H4 (cell line): ENCODE results near the gene PIGK. TPM values are rescaled to one million over a fixed set of nuclear protein-coding genes. Genes with fewer than 3 reads are reported as not detected.
"Not testable (repeated sequence)": the region's sequence is repeated elsewhere in the genome, so short reads cannot be mapped to it uniquely, and the experiment has no call there.

ENCODE experiments used
- DNase-seq: peaks from one replicate; pipeline ENCODE4 v3.0.0-alpha.2; 2015; ENCODE audit warnings: low spot score
- total RNA-seq: library from RNA; depleted of rRNA; stranded (reverse); fragments of >200 nt; shearing (Covaris generic); gene quantifications from 2 replicates; pipeline ENCODE4 v1.2.3, GENCODE V29; 2014; rRNA removed

The PIGK gene
- total RNA-seq: 45.9 and 62.9 TPM in 2 replicates

DNA sequence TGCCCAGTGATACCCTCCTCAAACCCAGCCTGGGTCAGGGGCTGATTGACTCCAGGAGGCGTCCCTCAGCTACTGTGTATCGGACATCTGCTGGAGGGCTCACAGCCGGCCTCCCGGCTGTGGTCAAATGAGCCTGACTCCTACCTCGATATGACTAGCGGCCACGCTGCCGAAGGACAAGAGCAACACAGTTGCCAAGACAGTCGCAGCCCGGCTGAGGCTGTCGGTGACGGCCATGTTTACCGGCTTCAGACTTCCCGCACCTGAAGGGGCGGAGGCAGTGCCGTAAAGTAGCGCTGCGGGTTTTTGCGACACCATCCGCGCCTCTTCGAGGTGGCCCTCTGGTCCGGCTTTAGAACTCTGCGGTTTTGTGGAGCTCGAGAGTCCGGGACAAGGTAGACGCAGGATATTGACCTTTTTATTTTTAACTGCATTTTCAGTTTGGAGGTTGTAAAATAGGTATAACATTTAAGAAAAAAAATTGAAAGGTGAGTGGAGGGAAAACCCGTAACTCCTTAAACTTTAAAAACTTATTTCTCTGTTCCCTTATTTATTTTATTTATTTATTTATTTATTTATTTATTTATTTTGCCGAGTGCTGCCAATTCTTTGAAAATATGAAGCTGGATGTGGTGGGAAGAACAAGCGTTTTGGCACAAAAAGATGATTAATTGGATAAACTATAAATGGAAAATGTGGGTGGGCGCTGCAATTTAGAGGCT, at the start of gene PIGK:
Gene PIGK (minus strand): TSS at position 265 of the 722 bp plus-strand sequence. CDS start 28 bp downstream, at position 237.
- peak; percentile 76 for DNase-seq

GRCh38 chr1:77267035-77267434, 47.8 kb upstream of the PIGK start:
- no peak for DNase-seq

DNA sequence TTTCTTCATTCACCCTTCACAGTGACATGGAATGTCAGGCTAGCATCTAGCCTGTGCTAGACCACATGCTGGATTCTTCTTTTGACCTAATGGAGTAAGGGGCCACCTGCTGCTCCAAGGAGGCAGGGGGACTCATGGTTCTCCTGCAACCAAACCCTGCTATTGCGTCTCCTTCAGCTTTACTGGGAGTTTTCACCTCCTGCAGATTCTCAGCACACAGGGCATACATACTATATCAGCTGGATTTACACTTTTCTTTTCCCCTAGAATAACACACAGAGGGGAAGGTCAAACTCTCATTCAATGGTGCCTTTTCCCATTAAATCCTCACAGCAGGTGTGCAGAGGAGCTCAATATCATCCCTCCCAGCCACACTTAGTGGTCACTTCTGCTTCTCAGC, 46.0 kb upstream of the PIGK start:
- DNase-seq: no peak

GRCh38 chr1:77263708-77264107, 44.5 kb upstream of the PIGK start:
- no peak for DNase-seq

GRCh38 chr1:77253211-77253610, 34.0 kb upstream of the PIGK start:
- DNase-seq: no peak

GRCh38 chr1:77250126-77250525, 30.9 kb upstream of the PIGK start:
- no peak for DNase-seq

DNA sequence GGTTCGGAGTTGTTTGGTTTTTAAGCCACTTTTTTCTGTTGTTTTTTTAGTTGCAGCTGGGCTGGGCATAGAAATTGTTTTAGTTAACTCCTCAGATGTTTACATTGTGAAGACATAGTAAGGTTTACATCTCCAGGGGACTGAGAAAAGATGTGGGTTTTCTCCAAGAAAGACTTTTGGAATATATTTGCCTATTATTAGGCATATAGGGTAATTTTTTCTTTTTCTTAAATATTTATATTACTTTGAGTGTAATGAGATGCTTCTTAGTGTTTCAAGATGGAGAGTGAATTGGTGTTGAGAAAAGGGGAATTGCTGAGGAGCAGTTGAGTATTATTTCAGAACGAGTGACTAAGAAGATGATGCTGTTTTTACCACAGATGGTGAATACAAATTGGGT, 26.6 kb upstream of the PIGK start:
- DNase-seq: no peak

- no peak for DNase-seq
Measured at GRCh38 chr1:77239311-77239710, 20.1 kb upstream of the PIGK start.

DNA sequence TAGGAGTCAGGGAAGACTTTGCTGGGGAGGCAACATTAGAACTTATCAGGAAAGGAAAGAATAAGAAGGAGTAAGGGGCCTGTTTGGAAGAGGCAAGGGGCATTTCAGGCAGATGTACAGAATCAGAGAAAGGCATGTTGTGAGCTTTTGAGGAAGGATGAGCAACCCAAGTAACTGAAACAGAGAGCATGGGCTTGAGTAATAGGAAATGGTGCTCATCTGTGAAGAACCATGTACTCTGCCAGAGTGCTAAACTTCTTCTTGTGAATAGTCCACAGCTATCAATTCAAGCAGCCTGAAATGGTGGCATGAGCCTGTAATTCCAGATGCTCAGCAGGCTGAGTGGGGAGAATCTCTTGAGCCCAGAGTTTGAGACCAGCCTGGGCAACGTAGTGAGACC, 19.2 kb upstream of the PIGK start:
- DNase-seq: no peak

DNA sequence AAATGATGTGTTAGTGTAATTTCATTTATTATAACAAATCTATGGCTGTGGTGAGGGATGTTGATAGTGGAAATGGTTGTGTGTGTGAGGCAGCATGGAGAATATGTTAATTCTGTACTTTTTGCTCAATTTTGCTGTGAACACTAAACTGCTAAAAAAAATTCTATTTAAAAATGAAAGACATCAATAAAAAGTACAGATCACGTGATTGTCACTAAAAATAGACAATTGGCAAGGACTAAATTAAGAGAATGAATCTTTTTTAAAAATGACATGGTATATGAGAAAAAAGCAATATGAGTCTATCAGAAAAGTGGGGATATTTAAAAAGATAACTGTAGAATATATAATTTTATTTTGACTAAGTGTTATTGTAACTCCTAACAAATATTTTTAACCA, 15.7 kb upstream of the PIGK start:
- no peak for DNase-seq

DNA sequence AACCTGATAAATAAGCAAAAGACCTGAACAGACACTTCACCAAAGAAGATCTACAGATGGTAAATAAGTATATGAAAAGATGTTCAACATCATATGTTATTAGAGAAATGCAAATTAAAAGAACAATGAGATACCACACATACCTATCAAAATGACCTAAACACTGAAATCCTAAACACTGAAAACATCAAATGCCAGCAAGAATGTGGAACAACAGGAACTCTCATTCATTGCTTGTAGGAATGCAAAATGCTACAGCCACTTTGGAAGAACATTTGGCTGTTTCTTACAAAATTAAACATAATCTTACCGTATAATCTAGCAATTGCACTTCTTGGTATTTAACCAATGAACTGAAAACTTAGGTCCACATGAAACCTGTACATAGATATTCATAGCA, 14.9 kb upstream of the PIGK start:
- no peak for DNase-seq

DNA sequence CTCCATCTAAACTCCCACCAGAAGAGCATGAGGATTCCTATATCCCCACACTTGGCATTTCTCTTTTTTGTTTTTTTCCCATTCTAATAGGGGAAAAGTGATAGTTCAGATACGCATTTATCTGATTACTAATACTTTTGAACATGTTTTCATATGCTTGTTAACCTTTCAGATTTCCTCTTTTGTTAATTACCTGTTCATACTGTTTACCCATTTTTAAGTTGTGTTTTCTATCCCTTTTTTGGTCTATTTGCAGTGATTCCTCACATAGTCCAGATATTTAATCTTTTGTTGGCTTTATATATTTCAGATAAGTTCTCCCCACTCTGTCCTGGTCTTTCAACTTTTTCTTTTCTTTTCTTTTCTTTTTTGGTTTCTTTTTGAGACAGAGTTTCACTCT, 13.6 kb upstream of the PIGK start:
- no peak for DNase-seq

GRCh38 chr1:77230051-77230450, 10.8 kb upstream of the PIGK start:
- DNase-seq: no peak

DNA sequence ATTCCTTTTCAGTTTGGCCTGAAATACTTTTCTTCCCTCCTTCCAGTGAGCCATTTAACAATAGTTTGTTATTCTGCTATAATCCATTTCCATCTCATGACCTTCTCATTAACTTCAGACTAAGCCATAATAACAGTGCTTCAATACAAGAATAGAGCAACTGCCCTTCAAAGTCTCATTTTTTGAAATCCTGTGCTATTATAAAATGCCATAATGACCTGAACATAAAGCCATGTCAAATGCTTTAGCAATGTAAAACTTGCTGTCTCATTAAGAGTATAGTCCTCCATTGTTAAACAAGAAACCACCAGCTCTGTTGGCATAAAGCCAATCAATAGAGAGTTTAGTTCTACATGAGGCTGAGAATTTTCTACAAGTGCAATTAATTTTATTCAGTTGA, 9.6 kb upstream of the PIGK start:
- DNase-seq: no peak

GRCh38 chr1:77227381-77227780, 8.2 kb upstream of the PIGK start:
- no peak for DNase-seq

- no peak for DNase-seq
Measured at GRCh38 chr1:77222496-77222895, 3.3 kb upstream of the PIGK start.

DNA sequence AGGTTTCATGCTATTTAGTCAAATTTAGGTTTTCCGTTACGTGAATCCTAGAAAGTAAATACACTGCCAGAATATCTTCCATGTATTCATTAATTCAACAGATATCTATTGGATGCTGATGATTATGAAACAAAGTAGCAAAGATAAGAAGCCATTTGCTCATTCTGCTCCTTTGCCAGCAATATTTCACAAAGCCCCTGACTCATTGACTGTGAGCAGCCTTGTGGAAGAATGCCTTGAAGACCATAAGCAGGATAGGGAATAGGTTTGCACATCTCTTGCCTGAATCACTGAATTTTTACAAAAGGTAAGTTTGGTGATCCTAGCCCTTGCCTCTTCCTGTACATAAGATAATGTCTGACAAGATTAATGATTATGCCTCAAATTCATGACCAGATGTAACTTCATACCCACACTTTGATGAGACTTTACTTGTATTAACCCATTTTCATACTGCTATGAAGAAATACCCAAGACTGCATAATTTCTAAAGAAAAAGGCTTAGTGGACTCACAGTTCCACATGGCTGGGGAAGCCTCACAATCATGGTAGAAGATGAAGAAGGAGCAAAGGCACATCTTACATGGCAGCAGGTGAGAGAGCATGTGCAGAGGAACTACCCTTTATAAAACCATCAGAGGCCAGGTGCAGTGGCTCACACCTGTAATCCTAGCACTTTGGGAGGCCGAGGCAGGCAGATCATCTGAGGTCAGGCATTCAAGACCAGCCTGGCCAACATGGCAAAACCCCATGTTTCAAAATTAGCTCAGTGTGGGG, 1.6 kb upstream of the PIGK start:
- no peak for DNase-seq

GRCh38 chr1:77218477-77219165, 609 bp downstream of the PIGK start:
- no peak for DNase-seq

- not testable (repeated sequence) for DNase-seq
Measured at GRCh38 chr1:77204043-77204442, 15.2 kb downstream of the PIGK start.

DNA sequence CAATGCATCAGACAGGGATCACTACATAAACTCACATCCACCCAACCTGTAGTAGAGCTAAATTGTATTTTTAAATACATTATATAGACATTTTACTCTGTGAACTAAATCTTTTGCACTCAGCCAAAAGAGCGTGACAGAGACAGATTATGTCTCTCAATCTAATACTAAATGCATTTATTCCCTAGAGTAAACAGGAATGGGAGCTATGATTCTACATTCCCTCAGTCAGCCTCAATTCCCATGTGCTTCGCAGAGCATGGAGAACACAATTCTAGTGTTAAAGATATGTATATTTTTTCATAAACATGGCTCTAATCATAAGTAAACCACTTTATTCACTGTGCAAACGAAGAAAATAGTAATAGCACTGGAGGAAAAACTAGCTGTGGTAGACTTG, 16.5 kb downstream of the PIGK start:
- DNase-seq: no peak

GRCh38 chr1:77200806-77201205, 18.4 kb downstream of the PIGK start:
- DNase-seq: no peak

DNA sequence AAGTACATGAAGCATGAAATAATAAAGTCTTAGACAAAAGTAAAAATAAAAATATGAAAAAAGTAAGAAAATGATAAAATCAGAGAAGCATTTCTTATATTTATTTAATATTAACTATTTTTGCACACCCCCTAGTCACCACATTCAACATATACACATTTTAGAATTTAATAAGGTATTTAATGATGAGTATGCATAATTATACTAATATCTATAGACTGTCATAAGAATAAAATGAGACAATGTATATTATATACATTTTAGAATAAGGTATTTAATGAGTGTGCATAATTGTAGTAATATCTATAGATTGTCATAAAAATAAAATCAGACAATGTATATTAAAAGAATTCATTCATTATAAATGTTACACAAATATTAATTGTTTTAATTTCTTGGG, 18.9 kb downstream of the PIGK start:
- DNase-seq: no peak

GRCh38 chr1:77197351-77197750, 21.9 kb downstream of the PIGK start:
- DNase-seq: no peak
